ENCODE measurements around the gene SCYGR3.

The SCYGR3 gene

GRCh38 chr2:227568852-227569169, 45.8 kb downstream of the SCYGR3 start:
- no peak overlapping the region for H3K4me3 ChIP-seq
- in situ Hi-C loops (cut with MboI; ENCODE audit: low sequenced_read_pairs) = no loop called here
- DNase-seq (ENCODE audit: low spot score in 2 of 2) = no peak
- H3K9me3 ChIP-seq = no peaks in the 10 kb centered on the region
- no peaks in the 10 kb centered on the region for H3K4me1 ChIP-seq
- no peaks in the 10 kb centered on the region for H3K36me3 ChIP-seq (replicated peaks)
- H3K27me3 ChIP-seq (ENCODE audit: low read depth) = no peaks in the 10 kb centered on the region

DNA sequence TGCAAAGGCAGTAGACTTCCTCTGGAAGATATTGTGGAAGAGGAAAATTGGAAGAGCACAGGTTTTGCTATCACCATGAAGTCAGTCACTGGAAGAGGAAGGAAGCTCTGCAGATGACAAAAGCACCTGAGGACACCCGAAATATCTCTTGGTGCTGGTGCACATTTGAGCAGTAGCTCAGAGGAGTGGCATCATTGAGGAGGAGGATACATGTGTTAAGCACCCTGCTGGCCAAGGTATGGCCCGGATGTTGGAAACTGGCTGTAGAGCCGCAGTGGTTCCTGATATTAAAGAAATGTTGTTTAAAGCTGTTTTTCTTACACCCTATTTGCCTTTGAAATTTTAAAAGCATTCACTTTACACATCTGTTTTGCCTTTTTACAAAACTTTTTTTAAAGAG, 48.6 kb downstream of the SCYGR3 start:
- Histone ChIP-seq H3K4me1 (no peaks in the 10 kb centered on the region), H3K27me3 (ENCODE audit: low read depth) (no peaks in the 10 kb centered on the region), H3K9me3 (no peaks in the 10 kb centered on the region), H3K4me3 (no peak overlapping the region), H3K36me3 (replicated peaks) (no peaks in the 10 kb centered on the region)
- in situ Hi-C loops (cut with MboI; ENCODE audit: low sequenced_read_pairs) = no loop called here
- no peak for DNase-seq (ENCODE audit: low spot score in 2 of 2)

- no peaks in the 10 kb centered on the region for H3K9me3 ChIP-seq
- H3K27me3 ChIP-seq (ENCODE audit: low read depth) = no peaks in the 10 kb centered on the region
- H3K4me1 ChIP-seq = no peaks in the 10 kb centered on the region
- H3K4me3 ChIP-seq = no peak overlapping the region
- DNase-seq (ENCODE audit: low spot score in 2 of 2) = no peak
- no peaks in the 10 kb centered on the region for H3K36me3 ChIP-seq (replicated peaks)
- in situ Hi-C loops (cut with MboI; ENCODE audit: low sequenced_read_pairs) = no loop called here
Measured at GRCh38 chr2:227565080-227565479, 49.6 kb downstream of the SCYGR3 start.

All from HAP-1 (cell line).